ENCODE measurements around the gene MFN1.

The MFN1 gene

GRCh38 chr3:179336345-179336929, 11.1 kb upstream of the MFN1 start:
- in situ Hi-C loops (cut with MboI; ENCODE audit: low sequenced_read_pairs) = no loop called here

DNA sequence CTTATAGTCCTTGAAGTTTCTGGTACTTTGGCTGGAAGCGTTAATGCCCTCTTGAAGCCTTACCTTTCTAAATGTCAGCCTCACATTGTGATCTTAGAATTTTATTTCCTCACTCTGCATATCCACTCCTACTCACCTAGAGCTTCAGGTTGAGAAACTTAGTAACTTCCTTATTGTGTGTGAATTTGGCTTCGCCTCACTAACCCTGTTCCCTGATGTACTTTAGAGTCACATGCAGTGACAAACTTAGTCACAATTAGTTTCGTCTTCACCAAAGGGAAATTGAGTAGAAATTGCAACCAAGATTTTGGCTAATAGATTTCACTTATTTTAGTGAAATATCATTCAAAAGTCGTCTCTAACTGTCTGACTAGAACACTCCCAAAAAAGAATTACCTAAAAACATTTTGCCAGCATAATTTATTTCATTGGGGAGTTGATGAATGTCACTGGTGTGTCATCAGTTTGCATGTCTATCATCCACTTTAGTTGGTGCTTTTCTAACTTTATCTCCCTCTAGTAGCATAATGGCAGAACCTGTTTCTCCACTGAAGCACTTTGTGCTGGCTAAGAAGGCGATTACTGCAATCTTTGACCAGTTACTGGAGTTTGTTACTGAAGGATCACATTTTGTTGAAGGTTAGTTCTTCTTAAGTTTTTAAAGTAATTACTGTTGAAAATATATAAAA, 960 bp downstream of the MFN1 start:
- in situ Hi-C loops (cut with MboI; ENCODE audit: low sequenced_read_pairs) = no loop called here

DNA sequence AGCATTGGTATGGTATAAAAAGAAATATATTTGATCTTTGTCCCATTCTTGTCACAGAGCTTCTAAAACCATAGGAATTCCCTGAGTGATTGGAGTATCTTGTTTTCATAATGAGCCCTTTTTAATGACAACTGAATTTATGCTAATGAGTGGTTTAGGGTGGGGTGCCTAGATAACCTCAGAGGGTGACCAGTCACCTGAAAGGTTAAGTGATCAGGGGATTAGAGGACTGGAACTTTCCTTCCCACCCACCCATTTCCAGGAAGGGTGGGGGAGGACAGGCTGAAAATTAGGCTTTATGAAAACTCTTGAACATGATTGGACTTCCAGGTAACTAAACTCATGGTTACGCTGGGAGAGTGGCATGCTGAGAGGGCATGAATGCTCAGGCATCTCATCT, 8.5 kb downstream of the MFN1 start:
- in situ Hi-C loops (cut with MboI; ENCODE audit: low sequenced_read_pairs) = no loop called here

DNA sequence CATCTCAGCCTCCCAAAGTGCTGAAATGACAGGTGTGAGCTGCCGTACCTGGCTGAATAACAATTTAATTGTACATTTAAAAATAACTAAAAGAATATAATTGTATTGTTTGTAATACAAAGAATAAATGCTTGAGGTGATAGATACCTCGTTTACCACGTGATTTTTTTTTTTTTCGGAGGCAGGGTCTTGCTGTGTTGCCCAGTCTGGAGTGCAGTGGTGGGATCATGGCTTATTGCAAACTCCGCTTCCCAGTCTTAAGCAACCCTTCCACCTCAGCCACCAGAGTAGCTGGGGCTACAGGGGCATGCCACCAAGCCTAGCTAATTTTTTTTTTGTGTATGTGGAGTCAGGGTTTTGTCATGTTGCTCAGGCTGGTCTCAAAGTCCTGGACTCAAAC, 15.8 kb downstream of the MFN1 start:
- in situ Hi-C loops (cut with MboI; ENCODE audit: low sequenced_read_pairs) = no loop called here

GRCh38 chr3:179369621-179370020, 22.1 kb downstream of the MFN1 start:
- in situ Hi-C loops (cut with MboI; ENCODE audit: low sequenced_read_pairs) = no loop called here

- in situ Hi-C loops (cut with MboI; ENCODE audit: low sequenced_read_pairs) = no loop called here
Measured at GRCh38 chr3:179373938-179374337, 26.4 kb downstream of the MFN1 start.

GRCh38 chr3:179375091-179375999, 27.8 kb downstream of the MFN1 start:
- in situ Hi-C loops (cut with MboI; ENCODE audit: low sequenced_read_pairs) = no loop called here

DNA sequence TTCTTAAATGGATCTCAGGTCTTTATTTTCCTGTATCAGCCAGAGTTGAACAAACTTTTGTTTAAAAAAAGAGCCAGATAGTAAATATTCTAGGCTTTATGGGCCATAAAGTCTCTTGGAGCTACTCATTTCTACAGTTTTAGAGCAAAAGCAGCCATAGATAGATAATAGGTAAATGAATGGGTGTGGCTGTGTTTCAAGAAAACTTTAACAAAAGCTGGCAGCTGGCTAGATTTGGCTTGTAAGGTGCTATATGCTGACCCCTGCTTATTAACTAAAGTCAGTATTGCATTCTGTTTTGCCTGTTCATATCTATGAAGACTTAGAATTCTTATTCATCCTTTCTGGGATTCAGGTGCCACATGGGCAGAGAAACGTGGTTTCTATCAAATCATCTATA, 29.0 kb downstream of the MFN1 start:
- in situ Hi-C loops (cut with MboI; ENCODE audit: low sequenced_read_pairs) = no loop called here

- in situ Hi-C loops (cut with MboI; ENCODE audit: low sequenced_read_pairs) = no loop called here
Measured at GRCh38 chr3:179391906-179392305, 44.4 kb downstream of the MFN1 start.

- in situ Hi-C loops (cut with MboI; ENCODE audit: low sequenced_read_pairs) = no loop called here
Measured at GRCh38 chr3:179398574-179399231, 51.2 kb downstream of the MFN1 start.

DNA sequence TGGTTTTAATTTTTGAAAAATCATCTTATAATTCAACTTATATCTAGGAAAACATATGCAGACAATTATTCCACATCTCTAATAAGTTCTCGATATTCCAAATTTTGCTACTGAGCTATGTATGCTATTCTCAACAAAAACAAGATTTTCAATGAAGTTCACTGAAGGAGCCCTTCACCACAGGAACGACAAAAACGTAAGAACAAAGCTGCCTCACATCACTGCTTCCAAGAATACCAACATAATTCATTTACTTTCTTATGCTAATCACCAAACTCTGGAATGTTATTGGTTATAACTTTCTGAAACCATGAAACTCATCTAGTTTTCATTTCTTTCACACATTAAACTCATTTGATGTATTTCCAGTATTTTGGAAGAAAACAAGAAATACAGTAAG, 54.1 kb downstream of the MFN1 start:
- in situ Hi-C loops (cut with MboI; ENCODE audit: low sequenced_read_pairs) = no loop called here

DNA sequence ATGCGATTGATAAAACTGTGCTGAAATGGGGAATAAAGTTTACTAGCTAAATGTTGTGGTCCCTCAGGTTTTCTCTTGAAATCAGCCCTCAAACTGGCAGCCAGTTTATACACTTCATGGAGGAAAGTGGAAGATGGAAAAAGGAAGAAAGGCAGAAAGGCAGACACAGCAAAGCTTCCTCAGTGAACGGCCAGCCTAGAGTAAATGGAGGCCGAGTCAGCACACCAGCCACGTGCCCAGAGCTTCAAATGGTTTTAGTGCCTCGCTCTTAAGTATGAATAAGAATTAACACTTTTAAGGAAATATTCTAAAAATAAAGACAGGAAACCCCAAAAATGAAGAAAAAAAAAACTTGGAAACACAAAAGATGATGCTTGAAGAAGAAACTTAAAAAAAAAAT, 55.5 kb downstream of the MFN1 start:
- in situ Hi-C loops (cut with MboI; ENCODE audit: low sequenced_read_pairs) = no loop called here

GRCh38 chr3:179404307-179404706, 56.8 kb downstream of the MFN1 start:
- in situ Hi-C loops (cut with MboI; ENCODE audit: low sequenced_read_pairs) = no loop called here

DNA sequence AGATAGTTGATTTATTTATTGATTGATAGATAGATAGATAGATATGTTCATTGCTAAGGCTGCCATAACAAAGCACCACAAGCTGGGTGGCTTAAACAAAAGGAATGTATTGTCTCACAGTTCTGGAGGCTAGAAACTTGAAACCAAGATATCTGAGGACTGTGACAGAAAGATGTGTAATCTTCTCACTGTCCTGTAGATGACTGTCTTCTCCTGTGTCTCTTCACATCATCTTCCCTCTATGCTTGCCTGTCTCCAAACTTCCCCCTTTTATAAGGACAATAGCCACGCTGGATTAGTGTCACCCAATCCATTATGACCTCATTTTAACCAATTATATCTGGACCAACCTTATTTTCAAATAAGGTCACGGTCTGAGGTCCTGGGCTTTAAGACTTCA, 62.8 kb downstream of the MFN1 start:
- in situ Hi-C loops (cut with MboI; ENCODE audit: low sequenced_read_pairs) = no loop called here

- in situ Hi-C loops (cut with MboI; ENCODE audit: low sequenced_read_pairs) = no loop called here
Measured at GRCh38 chr3:179410999-179411398, 63.5 kb downstream of the MFN1 start.

- in situ Hi-C loops (cut with MboI; ENCODE audit: low sequenced_read_pairs) = no loop called here
Measured at GRCh38 chr3:179414804-179415203, 67.3 kb downstream of the MFN1 start.

GRCh38 chr3:179415377-179415776, 67.9 kb downstream of the MFN1 start:
- in situ Hi-C loops (cut with MboI; ENCODE audit: low sequenced_read_pairs) = no loop called here

DNA sequence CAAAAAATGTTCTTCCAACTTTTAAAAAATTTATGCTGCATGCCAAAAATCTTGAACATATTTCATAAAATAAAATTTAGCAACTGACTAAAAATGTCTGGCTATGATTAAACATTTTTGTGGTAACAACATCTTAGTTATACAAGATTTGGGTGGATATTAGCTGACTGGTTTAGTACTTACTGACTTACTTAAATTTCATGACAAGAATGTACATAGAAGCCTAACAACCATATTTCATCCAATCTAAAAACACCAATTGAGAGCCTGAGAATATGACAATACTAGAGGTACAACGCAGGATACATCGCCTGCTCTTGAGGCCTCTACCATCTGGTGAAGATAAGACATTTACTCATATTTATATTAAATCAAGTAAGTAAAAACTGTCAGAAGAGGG, 69.2 kb downstream of the MFN1 start:
- in situ Hi-C loops (cut with MboI; ENCODE audit: low sequenced_read_pairs) = no loop called here

DNA sequence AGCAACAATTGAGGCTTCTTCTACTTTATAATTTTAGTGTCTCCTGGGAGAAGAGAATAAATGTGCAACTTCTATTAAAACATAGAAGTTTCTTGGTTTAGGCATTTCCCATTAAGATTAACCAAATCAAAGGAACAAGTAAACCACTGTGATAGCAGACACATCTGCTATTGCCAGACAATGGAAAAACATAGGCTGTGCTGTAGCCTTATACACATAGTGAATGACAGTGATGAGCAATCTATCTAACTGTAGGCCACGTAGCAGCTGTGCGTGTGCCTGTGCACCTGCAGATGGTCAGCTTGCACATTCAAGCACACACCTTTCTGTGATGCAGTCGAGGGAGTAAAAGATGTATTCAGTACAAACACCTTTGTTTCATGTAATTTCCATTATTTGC, 71.1 kb downstream of the MFN1 start:
- in situ Hi-C loops (cut with MboI; ENCODE audit: low sequenced_read_pairs) = no loop called here

- in situ Hi-C loops (cut with MboI; ENCODE audit: low sequenced_read_pairs) = no loop called here
Measured at GRCh38 chr3:179421500-179421899, 74.0 kb downstream of the MFN1 start.

- in situ Hi-C loops (cut with MboI; ENCODE audit: low sequenced_read_pairs) = no loop called here
Measured at GRCh38 chr3:179425075-179425474, 77.6 kb downstream of the MFN1 start.

Data from hTERT RPE-1 (cell line).